Activated CD4-positive, alpha-beta T cell treated with anti-CD3 and anti-CD28 coated beads, Interleukin-2, amount 50 U/mL, for 4 hours (primary cell): Measurements from ENCODE around the gene CRYBG2.

ENCODE experiments used
- DNase-seq, 2 experiments: peaks; one replicate each; pipeline ENCODE4 v3.0.0-alpha.2; 2020

CRYBG2 gene

DNA sequence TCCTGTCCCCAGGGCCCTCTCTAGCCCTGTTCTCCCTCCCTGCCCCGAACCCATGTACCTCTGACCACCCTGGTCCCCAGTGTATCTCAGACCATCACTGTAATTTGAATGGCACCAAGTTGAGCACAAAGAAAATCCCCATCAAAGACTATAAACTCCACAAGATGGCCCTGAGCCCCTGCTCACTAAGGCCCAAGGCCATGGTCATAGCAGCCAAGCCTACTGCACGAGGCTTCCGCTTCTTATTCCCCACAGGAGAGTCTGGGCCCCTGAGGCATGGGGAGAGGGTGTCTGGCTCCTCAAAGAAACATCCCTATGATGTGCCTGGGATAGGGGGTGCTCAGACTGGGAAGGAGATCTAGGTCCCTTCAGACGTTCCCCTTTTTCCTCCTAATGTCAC, 14.1 kb upstream of the CRYBG2 start:
- DNase-seq, result no peak

DNA sequence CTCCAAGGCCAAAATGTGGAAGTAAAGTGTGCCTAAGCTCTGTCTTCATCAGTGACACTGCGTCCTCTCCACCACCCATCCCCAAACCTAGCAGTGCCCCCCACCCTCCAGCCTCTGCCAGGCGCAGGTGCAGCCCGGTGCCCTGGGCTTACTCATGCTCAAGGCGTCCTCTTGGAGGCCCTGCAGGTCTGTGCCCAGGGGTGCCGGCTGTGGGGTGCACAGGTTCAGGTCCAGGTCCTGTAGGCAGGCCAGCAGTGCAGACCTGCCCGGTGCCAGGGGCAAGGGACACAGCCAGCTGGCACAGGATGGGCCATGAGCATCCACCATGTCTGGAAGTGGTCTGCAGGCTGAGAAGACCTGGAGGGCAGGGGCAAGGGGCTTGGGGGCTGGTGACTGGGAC, 13.5 kb upstream of the CRYBG2 start:
- DNase-seq, result no peak

DNA sequence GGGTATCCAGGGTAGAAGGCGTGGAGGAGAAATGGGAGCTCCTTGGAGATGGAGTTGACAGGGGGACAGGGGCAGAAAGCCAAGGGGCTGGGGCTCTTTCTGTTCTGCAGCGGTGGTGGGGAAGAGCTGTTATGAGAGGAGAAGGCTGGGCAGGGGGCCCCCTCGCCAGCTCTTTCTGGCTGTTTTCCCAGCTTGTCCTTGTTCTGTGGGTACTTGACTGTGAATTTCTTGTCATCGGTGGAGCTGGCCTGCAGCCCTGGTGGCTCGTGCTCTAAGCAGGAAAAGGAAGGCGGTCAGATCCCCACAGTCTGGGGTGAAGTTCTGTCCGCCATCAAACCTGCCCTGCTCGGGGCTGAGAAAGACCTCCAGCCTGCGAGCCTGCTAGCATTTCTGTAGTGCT, 11.0 kb upstream of the CRYBG2 start:
- no peak for DNase-seq

DNA sequence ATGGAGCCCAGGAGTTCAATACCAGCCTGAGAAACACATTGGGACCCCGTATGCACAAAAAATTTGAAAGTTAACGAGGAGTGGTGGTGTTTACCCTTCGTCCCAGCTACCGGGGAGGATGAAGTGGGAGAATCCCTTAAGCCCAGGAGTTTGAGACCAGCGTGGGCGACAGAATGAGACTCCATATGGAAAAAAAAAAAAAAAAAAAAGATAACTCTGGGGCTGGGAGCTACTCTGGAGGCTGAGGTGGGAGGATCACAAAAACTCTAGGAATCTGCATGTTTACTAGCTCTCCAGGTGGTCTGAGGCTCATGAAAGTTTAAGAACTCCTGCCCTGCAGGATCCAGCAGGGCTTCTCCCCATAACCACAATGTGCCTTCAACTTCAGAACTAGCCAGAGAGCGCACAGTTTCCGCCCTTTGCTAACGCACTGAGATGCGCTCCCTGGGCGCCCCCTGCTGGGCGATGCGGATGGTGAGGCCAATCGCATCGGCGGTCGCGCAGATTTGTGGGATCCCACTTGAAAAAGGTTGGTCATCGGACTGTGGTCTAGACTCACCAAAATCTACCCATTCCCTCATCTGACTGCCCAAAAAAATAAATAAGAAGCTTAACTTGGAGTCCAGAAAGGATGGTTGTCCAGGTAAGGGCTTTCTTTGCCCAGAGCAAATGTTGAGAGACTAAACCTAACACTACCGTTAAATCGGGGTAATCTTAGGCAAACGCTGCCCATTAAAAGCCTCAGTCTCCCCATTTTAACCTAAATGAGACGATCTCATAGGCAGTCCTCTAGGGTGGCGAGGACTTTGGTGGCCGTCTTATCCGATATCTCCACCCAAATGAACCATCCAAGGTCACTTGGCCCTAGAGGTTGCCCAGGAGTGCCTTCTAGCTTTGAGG, 9.9 kb upstream of the CRYBG2 start:
- DNase-seq, result peak; percentile 80 to 83

DNA sequence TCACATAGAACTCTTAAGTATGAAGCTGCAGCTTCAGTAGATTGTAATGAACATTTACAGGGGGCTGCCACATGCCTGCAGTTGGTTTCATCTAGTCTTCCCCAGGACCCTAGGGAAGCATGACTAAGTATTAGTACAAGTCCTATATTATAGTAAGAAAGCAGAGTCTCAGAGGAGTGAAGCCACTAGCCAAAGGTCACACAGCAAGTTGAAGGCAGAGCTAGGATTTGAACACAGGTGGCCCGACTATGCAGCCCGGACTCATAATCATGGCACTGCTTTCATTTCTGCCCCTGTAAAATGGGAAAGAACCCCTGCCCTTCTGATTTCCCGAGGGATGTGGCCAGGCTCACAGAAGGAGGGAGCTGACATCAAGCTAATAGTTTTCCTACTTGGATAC, 8.4 kb upstream of the CRYBG2 start:
- DNase-seq, result no peak

DNA sequence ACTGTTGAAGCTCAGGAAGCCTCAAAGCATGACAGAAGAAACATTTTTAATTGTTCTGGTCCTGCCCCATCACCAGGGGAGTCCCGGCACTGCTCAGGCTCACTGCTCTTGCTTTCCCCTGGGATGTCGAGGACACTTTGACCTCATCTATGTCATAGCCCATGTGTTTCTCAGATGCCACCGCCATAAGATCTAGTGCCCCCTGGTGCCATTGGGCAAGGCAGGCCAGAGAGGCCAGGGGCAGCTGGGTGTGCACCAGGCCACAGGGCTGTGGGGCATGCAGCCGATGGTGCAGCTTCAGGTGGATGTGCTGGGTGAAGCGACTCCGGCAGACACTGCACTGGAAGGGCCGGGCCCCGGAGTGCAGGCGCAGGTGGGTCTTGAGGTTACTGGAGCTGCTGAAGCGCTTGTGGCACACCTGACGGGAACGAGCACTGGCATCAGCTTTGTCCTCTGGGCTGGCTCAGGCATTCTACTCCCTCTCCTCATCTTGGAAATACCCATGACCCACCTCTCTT, 7.7 kb upstream of the CRYBG2 start:
- DNase-seq, result no peak

DNA sequence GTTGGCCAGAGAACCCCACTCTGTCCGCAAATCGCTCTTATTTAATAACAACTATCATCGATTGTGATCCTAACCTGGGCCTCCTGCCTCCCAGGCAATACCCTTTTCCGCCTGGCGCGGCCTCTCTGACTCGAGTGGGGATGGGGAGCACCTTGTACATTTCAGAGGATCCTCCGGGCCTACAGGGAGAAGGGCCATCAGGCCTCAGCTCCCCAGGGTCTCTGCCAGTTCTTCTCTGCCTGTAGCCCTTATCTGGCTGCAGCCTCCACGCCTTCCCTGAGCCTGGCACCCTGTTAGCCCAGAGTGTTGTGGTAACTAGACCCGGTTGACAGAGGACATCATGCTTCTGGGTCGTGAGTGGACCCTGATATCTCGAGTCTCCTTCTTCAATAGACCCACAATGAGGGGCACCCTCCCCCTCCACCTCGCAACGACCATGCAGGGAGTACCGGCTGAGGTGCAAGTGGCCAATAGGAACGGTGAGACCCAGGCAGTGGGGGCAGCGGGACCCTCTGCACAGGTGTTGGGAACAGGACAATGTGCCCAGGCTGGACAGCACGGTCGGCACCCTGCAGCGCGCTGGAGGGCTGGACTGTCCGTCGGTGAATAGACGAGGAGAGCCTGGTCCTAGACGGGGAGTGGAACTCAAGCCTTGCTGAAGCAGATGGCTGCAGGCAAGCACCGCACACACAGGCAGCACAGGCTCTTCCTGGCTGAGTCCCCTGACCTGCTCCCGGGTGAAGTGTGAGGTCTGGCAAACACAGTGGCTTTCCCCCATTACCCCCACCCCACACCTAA, 7.1 kb upstream of the CRYBG2 start:
- no peak for DNase-seq

DNA sequence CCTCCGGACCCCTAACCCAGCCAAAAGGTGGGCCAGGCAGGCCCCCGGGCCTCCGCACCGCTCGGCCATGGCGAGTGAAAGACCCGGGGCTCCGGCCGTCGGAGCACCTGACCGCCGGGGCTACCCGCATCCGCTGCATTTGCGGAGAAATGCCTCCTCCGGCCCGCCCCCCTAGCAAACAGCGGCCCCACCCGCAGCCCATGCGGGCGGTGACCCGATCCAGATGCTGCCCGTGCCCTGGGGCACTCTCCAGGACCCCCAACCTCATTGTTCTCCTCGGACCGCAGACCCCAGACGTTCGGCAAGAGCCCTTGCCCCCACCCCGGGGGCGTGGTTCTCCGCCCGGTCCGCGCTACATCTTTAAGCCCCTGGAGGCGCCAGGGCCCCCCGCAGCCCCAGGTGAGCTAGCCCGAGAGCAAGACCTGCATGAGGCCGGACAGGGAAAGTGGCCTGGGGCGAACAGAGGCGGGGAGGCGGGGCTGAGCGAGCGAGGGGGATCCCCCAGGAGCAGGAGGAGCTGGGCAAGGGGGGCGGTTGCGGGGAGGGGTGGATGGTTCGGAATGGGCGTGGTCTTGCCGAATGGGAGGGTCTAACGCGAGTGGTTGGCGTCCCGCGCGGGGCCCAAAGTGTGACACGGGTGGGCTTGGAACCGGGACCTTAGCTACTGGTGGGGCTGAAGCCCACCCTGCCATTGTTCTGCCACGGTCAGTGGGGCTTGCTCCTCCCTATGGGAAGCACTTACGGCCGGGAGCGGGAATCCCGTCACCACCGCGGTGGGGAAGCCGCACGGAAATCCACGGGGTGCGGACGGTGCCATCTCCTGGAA, 6.3 kb upstream of the CRYBG2 start:
- peak; percentile 30 to 33 for DNase-seq

DNA sequence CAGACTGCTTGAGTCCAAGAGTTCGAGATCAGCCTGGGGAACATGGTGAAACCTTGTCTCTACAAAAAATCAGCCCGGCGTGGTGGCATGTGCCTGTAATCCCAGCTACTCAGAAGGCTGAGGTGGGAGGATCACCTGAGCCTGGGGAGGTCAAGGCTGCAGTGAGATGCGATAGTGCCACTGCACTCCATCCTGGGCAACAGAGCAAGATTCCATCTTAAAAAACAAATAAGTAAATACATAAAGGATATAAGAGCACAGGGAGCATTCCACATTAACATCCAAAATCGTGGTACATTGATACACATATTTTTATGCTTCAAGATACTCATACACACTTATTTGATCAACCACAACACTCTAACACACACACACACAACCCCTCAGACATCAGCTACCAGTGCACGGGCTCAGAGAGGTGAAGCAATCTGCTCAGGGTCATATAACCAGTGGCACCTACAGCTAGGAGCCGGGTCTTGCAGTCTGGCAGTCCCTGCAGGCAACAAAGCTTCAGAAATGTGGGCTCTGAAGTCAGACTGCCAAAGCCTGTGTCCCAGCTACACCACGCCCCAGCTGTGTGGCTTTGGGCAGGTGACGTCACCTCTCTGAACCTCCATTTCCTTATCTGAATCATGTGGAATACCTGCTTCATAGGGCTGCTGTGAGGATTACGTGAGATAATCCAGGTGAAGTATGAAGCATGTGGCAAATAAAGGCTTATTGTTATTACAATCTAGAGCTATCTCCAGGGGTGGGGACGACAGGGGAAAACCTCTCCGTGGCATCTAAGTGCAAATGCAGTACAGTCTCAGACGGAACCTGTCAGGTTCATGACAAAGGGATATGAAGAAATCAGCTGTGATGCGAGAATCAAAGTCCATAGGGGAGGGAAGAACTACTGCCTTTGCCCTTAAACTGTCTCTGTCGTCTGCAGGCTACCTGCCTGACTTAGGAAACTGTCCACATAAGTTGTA, 4.8 kb upstream of the CRYBG2 start:
- peak; percentile 71 to 76 for DNase-seq

DNA sequence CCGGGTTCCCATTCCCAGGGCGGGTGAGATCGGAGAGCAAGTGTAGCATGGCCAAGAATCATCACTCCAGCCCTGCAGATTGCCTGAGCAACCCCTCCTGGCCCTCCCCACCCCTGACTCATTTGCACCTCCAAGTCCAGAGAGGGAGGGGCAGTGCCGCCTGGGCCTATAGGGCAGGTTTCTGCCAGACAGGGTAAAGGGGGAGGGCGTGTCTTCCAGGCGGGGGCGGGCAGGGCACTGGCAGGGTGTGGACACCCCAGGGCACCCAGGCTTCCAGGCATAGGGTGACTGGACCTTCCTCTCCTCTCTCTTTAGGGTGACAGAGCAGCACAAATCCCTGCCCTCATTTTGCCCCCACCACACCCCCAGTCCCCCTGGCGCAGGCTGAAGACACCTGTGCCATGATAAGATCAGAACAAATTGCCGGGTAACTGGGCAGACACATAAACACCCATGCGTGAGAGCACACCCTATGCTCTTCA, 3.2 kb upstream of the CRYBG2 start:
- DNase-seq, result no peak

DNA sequence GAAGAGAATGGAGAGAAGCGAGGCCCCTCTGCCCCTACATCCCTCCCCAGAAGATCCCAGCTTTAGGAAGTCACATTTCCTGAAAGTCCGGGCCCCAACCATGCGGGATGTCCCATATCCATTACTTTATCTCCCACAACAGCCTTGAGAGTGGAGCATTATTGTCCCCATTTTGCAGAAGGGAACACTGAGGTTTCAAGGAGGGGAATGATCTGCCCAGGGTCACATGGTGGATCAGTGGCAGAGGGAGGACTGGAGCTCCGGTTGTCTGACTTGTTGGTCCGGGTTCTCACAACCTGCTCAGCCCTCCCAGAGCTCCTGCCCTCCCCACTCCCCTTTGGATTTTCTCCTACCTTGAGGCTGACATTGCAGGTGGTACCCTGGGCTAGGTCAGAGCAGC, 2.2 kb upstream of the CRYBG2 start:
- no peak for DNase-seq

DNA sequence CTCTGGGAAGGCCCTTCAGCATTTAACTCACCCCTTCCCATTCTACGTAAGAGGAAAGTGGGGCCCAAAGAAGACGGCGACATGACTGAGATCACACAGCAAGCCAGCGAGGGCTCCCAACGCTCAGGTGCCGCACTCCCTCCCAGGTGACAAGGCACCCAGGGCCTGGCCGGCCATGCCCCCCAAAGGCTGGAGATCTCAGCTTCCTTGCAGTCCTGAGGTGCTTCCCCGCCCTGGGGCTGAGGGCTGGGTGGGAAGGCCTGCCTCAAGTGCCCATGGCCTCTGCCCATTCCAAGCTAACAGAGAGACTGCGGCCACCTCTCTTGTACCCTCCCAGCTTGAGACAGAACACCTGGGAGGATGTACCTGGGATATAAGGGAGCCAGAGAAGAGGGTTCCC, 1.0 kb upstream of the CRYBG2 start:
- DNase-seq, result no peak

DNA sequence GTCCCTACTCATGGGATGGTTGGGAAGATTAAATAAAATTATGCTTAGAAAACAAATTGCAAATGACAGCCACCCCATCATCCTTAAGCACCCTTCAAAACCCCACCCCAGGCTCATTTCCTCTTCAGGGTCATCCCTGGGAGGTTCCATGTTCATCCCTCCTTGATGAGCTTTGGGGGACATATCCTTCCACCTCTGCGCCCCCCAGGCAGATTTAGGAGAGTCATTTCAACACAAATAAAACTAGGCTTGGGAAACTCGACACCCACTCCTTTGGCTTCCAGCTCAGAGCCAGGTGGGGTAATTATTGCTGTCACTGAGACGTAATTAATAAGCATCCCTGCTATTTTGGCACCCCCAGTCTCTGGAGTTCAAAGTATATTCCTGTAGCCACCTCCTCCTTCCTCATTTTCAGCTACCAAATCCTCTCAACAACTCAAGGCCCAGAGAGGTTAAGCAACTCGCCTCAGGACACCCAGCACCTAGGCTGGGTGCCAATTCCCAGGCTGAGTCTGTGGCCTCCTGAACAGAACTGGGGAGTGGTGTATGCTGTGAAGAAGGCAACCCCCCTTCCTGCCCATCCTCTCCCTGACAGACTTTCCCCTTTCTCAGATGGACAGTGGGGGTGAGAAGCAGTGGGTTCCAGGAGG, 595 bp downstream of the CRYBG2 start:
- no peak for DNase-seq

DNA sequence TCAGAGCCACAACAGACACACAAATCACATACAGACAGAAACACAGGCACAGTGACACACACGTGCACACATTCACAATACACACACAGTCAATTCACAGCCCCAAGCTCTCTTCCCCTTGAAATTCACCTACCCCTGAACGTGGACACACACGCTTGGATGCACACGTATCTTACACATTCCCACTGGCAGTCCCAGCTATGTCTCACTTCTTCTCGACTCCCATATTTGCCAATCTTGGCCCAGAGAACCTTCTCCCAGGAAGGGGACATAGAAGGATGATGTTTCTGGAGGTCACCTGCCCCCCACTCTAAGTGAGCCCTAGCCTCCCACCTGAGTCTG, 1.6 kb downstream of the CRYBG2 start:
- DNase-seq, result no peak

DNA sequence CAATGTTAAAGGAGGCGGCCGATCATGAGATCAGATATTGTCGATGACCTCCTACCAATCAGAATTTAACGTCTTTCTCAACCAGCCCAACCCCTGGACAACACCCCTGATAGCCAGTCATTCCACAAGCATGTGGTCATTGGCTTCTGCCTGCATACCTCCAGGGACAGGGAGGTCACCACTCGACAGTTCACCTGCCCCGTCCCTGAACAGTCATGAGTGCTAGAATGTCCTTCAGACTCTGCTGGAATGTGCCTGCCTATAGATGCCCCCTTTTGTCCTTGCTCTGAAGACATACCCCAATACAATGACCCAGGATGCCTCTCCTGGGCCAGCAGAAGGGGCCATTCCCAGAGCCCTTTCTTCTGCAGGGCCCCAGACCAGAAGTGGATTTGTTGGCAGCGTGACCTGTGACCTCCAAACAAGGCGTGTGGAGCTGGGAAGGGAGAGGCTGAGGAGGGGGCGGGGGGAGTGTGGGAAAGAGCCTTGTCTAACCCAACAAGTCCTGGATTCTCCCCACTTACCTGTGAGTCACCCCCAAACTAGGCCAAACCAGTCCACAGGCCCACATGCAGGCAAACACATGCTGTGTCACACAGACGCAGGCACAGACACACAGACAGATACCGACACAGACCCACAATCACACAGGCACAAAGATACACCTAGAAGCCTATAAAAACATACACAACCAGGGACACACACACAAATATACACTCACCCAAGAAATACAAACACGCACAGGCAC, 2.2 kb downstream of the CRYBG2 start:
- no peak for DNase-seq

DNA sequence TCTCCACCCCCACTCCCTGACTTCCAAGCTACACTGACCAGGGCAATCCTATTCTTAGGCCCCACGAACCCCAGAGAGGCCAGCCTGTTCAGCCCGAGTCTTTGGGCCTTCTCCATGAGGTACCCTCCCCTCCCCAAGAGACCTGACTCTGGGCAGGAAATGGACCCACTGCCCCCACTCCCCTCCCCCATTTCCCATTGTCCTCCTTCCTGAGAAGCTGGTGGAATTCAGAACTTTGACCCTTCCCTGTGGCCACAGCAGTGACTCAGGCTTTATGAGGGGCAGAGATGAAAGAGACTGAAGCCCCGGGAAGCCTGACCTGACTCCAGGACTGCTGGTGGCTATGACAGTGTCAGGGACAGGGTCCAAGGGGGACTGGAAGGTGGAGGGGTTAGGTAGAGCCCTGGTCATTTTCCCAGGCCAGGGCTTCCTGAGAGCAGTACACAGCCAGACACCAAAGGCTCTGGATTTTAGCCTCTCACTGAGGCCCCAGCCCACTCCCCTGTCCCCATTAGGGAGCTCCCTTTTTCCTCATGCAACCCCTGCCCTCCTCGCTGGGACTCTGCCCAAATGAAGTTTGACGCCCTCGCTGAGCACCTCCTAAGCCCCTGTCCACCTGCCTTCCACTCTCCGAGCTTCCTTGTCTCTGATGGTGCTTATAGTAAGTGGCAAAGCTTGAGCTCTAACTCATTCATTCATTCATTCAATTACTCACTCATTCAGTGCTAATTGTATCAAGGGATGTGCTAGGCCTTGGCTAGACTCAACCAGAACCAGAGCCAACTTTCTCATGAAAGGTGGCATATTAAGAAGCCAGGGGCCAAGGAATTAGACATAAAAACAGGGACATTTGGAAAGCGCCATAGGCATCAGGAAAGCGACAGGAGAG, 3.0 kb downstream of the CRYBG2 start:
- DNase-seq, result no peak

DNA sequence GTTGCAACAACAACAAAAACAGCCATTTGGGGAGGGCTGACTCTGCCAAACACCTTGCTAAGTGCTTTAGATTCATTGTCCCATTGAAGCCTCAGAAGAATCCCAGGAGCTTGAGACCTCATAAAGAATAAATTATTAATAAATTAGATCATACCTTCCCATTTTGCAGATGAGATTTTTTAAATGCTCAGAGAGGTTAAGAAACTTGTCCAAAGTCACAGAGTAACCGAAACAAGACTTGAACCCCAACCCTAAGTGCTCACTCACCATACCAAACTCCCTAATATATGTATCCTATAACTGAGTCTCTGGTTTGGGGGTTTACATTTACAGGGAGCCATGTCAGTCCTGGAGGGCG, 3.6 kb downstream of the CRYBG2 start:
- DNase-seq, result no peak

DNA sequence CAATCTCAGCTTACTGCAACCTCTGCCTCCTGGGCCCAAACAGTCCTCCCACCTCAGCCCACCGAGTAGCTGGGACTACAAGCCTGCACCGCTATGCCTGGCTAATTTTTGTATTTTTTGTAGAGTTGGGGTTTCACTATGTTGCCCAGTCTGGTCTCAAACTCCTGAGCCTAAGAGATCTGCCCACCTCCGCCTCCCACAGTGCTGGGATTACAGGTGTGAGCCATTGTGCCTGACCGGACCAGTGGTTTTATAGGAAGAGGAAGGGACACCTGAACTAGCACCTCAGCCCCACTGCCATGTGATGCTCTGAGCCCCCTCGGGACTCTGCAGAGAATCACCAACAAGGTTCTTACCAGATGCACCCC, 4.1 kb downstream of the CRYBG2 start:
- no peak for DNase-seq

DNA sequence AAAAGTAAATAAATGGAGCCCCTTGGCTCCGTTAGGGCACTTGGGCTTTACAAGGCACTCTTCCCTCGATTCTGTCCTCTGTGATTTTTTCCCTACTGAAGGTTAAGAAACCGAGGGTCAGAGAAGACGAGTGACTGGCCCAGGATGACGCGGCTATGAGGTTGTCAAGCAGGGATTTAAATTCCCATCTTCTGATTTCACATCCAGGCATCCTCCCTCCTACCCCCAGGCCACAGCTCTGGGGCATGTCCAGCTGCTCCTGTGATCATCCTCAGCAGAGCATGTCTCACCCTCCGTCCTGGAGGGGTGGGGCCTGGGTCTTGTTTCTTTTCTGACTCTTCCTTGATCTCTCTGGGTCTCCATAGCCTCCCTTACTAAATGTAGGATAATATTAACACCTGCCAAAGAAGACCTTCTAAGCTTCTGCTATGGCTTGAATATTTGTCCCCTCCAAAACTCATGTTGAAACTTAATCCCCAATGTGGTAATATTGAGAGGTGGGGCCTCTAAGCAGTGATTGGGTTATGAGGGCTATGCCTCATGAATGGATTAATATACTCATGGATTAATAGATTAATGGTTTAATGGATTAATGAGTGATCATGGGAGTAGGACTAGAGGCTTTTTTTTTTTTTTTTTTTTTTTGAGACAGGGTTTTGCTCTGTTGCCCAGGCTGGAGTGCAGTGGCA, 4.6 kb downstream of the CRYBG2 start:
- no peak for DNase-seq
